NCI-H1436 (cell line): ENCODE measurements around the gene IKBKE.

ENCODE experiments used
- DNase-seq: peaks from one replicate; lab custom pipeline; 2025; lab: John Stamatoyannopoulos, UW

Gene IKBKE

DNA sequence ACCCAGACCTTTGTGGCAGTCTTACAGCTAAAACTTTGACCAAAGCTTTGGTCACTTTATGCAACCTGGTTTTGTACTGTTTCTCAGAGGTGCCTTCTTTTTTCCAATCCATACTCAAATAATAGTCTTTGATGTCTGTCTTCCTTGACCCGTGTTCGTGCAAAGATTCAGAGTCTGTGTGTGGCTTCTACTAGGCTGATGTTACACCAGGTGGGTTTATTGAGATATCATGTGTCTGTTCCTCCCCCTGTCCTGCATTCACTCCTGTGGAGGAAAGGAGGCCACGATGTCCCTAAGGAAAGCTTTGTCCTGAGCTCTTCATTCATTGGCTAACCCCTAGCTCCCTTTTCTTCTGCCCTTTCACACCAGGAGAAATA is 15.0 kb upstream of the IKBKE start:
- DNase-seq: no peak

DNA sequence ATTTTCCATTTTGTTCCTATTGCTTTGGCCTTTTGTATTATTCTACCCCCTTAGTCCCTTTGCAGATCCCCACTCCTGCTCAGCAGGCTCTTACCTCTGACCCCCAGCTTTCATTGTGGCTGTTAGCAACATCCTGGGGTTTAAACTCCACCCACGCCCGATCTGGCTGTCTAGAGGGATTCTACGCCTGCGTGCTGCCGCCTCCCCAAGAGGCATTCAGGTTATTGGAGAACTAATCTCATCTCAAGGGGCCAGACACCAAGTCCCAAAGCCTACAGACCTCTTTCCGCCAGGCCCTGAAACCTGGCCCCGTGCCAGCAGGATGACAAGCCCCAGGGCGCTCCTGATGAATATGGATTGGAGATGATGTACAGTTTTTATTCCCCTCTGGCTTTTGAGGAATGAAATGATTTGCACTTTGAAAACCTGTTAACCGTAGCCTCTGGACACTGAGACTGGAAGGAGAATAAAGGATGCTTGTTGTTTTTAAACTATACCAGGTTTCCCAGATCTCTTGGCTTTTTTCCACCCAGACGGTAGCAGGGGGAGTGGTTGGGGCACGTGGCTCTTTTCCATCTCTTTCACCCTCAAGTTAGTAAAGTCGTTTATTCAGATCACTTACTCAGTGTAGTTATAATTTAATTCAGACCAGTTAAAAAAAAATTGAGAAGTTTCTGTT is 14.5 kb upstream of the IKBKE start:
- peak; percentile 88 for DNase-seq

DNA sequence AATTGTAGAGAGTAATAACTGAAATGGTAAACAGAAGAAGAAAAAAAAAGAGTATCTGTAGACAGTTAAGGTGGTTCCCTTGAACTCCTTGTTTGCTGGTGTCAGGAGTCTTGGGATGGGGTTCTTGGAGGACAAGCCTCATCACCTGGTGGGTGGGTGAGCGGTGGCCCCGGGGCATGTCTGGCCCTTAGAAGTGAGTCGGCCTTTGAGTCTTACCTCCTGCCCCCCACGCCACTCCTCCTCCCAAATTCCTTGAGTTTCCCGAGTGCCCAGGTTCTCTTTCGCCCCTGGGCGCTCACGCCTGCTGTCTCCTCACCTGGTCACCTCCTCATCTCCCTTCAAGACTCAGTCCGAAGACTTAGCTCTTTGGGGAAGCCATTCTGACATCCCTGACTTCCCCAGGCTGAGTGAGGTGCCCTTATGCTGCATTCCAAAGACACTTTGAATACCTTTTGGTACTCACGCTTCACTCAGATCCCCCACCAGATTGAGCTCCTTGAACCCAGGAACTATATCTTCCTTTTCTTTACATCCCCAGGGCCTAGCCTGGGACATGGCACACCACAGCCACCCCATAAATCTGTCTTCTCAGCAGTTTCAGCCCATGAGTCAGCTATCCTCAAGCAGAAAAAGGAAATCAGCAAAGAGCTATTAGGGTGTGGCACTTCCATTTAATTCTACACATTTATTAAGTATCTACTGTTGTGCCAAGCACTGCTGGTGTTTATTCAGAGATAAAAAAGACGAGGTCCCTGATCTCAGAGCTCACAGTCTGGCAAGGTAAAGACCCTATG is 13.5 kb upstream of the IKBKE start:
- no peak for DNase-seq

GRCh38 chr1:206457408-206458120 is 12.7 kb upstream of the IKBKE start:
- no peak for DNase-seq

GRCh38 chr1:206459703-206460102 is 10.6 kb upstream of the IKBKE start:
- no peak for DNase-seq

- DNase-seq: no peak
These were observed 9.3 kb upstream of the IKBKE start for GRCh38 chr1:206460836-206461426.

DNA sequence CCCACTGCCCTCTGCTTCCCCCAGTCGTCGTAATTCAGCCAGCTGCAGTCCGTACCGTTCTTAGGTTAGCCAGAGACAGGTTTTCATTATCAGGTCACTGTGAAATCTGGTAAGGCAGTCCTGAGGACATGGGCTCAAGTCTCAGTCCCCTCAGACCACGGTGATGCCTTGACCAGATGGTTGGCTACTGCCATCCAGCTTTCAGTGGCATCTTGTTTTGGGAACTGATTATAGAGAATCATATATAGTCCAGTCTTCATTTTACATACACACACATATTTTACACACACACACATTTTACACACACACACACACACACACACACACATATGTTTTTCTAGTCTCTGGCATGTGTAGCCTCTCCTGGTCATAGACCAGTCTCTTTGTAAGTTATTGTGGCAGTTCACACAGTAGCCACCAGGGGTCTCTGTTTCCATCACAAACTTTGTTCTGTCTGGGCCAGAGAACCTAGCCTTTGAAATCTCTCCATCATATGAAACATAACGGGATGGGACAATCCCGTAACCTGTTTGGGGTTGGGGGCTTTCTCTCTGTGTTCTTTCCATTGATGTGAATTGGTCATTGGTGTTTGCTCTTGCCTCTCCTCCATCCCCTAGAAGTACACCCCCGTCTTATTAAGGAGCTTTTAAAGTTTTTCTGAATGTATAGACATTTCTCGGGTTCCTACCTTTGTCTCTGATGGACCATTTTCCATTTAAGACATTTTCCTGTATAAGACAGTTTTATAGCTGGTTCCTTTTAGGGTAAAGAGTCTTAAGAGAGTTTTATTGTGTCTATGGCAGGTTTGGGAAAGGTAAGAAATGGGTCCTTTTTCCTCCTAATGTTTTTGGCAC is 8.4 kb upstream of the IKBKE start:
- DNase-seq: peak; percentile 65

- no peak for DNase-seq
These were observed 7.1 kb upstream of the IKBKE start for GRCh38 chr1:206463137-206463536.

GRCh38 chr1:206463911-206464310 is 6.4 kb upstream of the IKBKE start:
- DNase-seq: no peak

- no peak for DNase-seq
These were observed 5.8 kb upstream of the IKBKE start for GRCh38 chr1:206464456-206464964.

GRCh38 chr1:206465951-206466350 is 4.3 kb upstream of the IKBKE start:
- no peak for DNase-seq

GRCh38 chr1:206466840-206467649 is 3.2 kb upstream of the IKBKE start:
- no peak for DNase-seq

GRCh38 chr1:206467915-206468314 is 2.4 kb upstream of the IKBKE start:
- DNase-seq: no peak

- no peak for DNase-seq
These were observed 1.7 kb upstream of the IKBKE start for GRCh38 chr1:206468571-206468970.

DNA sequence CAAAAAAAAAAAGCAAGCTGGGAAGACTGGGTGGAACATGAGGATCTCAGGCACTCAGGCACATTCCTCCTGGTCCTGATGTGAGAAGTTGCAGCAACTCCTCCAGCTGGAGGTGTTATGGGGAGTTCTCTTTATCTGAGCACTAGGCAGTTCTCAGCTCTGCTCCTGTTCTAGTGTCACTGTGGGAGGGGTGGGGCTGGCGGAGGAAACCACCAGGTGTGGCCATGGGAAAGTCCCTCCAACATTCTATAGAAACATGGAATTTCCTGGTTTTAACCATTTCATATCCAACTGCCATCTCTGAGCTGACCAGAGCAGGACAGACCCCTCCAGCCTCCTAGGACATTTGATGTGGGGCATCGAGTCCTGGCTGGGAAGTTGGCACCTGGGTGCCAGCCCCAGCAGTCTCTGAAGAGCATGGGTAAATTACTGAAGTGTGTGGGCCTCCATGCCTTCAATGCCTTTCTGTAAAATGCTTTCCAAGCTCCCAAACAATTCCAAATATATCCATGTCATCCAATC is 804 bp upstream of the IKBKE start:
- no peak for DNase-seq

DNA sequence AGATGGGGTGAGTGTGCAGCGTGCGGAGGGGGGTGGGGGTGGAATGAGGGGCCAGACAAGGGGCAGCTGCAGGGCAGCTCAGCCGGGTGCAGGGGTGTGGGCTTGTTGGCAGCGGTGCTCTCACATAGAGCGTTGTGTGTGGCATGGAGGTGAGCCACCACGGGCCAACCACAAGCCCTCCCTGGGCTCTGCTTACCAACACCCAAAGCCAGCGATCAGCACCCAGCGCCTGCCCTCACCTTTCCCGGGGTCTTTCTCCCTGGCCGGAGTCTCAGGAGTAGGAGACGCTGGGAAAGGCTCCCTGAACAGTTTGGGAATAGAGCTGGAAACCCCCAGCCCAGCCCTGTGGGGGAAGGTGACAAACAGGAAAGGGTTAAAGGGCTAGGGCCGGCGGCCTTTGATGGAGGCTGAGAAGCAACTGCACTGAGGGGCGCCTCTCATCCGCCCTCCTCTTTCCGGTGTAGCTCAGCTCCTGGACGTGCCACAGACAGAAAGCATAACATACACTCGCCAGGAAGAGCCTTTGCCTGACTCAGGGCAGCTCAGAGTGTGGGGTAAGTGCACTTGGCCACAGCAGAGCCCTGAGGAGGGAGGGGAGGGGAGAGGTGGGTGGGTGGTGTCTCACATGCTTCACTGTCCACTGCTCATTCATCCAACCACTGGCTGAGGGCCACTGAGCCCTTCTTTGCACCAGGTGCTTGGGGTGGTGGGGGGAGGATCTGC is 577 bp downstream of the IKBKE start:
- no peak for DNase-seq

DNA sequence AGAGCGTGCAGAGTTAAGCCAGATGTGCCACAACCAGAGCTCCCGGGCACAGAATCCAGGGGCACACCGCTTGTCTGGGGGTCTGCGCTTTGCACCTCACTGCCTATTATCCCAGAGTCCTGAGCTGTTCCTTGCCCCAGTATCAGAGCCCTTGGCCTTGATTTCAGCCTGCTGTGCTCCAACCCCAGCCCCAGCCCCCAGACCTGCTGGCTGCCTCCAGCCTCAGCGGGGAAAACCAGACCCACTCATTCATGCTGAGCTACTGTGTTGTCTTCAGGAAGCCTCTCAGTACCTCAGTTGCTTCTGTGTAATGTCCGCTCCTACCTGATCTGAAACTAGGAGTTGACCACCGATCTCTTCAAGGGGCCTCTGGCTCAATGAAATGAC is 1.1 kb downstream of the IKBKE start:
- no peak for DNase-seq

DNA sequence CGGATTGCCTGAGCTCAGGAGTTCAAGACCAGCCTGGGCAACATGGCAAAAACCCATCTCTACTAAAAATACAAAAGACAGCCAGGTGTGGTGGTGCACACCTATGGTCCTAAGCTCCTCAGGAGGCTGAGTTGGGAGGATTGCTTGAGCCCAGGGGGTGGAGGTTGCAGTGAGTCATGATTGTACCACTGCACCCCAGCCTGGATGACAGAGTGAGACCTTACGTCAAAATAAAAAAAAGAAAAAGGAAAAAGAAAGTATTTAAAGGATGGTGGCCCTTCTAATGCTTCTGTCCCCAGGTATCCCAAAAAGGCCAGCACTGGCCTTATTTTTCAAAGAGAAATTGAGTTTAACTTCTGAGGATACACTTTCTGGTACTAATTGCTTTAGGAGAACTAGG is 1.7 kb downstream of the IKBKE start:
- DNase-seq: no peak

GRCh38 chr1:206472454-206472853 is 2.2 kb downstream of the IKBKE start:
- DNase-seq: no peak

GRCh38 chr1:206472886-206473285 is 2.6 kb downstream of the IKBKE start:
- DNase-seq: no peak
